NCI-H526 (cell line): ENCODE data around the gene AP4S1.
"Not testable (repeated sequence)": the region's sequence is repeated elsewhere in the genome, so short reads cannot be mapped to it uniquely, and the experiment has no call there.

Source experiments
- DNase-seq, 2 experiments: peaks; one replicate each; lab custom pipeline; 2025; lab: John Stamatoyannopoulos, UW

The AP4S1 gene

GRCh38 chr14:31025367-31026076 is at the start of gene AP4S1:
AP4S1 (plus strand) TSS chr14:31025649; CDS start chr14:31066197, 40,548 bp downstream.
- DNase-seq: peak; percentile 31 to 71

GRCh38 chr14:30977752-30978151 is 47.7 kb upstream of the AP4S1 start:
- no peak for DNase-seq

DNA sequence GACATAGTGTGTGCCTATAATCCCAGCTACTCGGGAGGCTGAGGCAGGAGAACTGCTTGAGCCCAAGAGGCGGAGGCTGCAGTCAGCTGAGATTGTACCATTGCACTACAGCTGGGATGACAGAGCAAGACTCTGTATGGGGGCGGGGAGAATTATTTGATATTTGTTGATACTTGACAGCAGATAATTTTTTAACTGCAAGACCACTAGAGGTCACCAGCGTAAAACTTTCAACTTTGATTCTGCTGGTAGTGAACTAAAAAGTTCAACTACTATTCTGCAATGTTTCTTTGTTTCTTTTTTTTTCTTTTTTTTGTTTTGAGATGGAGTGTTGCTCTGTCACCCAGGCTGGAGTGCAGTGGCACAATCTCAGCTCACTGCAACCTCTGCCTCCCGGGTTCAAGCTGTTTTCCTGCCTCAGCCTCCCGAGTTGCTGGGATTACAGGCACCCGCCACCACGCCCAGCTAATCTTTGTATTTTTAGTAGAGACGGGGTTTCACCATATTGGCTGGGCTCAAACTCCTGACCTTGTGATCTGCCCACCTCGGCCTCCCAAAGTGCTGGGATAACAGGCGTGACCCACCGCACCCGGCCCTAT is 45.2 kb upstream of the AP4S1 start:
- peak in 1 of 2 experiments; percentile 67 for DNase-seq

DNA sequence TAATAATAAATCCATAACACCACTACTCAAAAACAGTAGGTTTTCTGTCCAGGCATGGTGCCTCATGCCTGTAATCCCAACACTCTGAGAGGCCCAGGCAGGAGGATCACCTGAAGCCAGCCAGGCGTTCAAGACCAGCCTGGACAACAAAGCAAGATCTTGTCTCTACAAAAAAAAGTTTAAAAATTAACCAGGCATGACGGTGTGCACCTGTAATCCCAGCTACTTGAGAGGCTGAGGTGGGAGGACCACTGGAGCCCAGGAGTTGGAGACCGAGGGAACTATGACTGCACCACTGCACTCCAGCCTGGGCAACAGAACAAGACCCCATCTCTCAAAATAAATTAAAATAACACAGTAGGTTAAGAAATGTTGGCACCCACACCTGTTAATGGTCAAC is 44.5 kb upstream of the AP4S1 start:
- DNase-seq: no peak

DNA sequence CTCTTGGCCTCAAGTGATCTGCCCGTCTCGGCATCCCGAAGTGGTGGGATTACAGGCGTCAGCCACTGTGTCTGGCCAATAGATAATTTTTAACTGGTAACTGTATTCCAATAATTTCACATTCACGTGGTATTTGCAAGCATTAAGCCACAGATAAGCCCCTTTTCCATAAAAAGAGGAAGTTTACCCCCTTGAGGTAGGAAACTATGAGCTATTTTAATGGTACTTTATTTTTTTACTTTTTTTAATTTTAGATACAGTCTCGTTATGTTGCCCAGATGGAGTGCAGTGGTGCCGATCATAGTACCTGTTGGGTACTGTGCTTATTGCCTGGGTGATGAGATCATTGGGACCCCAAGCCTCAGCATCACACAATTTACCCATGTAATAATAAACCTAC is 42.9 kb upstream of the AP4S1 start:
- DNase-seq: no peak

DNA sequence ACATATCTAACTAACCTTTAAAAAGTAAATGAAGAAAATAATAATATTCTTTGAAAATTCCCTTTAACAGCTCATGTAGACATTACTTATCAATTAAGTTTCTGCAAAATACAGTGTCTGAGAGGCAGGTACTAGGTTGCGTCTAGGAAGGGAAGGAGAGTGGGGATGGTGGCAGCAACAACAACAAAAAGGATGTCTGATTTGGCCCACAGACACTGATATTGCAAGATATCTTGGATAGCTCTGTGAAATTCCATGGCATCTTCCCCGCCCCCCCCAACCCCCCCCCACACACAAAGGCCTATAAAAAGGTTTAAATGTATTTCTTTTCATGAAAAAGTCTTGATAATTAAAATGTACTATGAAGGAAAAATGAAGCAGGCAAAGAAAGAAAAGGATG is 41.6 kb upstream of the AP4S1 start:
- DNase-seq: no peak

DNA sequence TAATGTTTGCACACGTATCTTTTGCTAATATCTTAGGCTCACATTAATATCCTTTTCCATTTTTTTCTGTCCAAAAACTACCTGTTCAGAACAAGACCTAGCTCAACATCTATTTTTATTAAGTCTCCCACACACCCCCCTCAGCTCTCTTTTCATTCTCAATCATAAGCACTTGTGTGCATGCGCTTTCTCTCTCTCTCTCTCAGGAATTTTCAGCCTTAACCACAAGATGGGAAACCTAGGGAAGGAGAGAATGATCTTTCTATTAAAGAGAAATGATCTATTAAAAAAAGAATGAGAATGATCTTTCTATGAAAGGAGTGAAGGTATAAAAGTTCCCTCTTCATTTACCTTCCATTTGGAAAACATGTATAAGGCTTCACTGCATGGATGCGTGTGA is 39.7 kb upstream of the AP4S1 start:
- no peak for DNase-seq

- DNase-seq: no peak
Measured at GRCh38 chr14:30988509-30988908, 36.9 kb upstream of the AP4S1 start.

GRCh38 chr14:30990770-30991169 is 34.7 kb upstream of the AP4S1 start:
- no peak for DNase-seq

GRCh38 chr14:30991408-30991807 is 34.0 kb upstream of the AP4S1 start:
- DNase-seq: no peak

GRCh38 chr14:30993071-30993470 is 32.4 kb upstream of the AP4S1 start:
- no peak for DNase-seq

- DNase-seq: no peak
Measured at GRCh38 chr14:30994681-30995620, 30.5 kb upstream of the AP4S1 start.

- DNase-seq: no peak
Measured at GRCh38 chr14:30995689-30996088, 29.8 kb upstream of the AP4S1 start.

- DNase-seq: no peak
Measured at GRCh38 chr14:30996892-30997659, 28.4 kb upstream of the AP4S1 start.

DNA sequence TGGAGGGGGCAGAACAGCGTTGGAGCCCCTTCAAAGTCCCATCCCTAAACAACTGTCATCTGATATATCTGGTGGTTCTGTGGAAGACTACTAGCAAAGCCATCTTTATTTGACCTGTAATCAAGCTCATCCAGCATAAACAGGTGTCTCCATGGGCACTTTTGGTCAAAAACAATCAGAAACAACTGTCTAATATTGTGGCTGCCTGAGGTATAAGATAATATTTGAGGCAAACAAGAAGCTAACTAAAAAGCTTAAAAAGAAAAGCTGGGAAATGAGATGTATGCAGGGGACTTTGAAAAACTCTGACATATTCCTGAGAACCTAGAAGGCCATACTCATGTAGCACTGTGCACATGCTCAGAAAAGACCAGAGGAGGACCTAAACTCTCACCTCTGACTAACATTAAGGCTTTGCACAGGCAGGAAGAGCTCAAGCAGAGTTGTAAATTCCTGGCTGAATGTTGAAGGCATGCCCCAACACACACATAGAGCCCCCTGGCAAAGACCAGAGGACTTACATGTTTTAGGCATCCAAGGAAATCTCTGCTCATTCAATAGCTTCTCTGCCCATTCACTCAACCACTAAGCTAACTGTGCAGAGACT is 27.2 kb upstream of the AP4S1 start:
- no peak for DNase-seq

- no peak for DNase-seq
Measured at GRCh38 chr14:30999038-30999773, 26.2 kb upstream of the AP4S1 start.

- DNase-seq: no peak
Measured at GRCh38 chr14:31000629-31001338, 24.7 kb upstream of the AP4S1 start.

GRCh38 chr14:31001339-31001658 is 24.1 kb upstream of the AP4S1 start:
- DNase-seq: no peak

GRCh38 chr14:31003284-31003683 is 22.2 kb upstream of the AP4S1 start:
- no peak for DNase-seq

DNA sequence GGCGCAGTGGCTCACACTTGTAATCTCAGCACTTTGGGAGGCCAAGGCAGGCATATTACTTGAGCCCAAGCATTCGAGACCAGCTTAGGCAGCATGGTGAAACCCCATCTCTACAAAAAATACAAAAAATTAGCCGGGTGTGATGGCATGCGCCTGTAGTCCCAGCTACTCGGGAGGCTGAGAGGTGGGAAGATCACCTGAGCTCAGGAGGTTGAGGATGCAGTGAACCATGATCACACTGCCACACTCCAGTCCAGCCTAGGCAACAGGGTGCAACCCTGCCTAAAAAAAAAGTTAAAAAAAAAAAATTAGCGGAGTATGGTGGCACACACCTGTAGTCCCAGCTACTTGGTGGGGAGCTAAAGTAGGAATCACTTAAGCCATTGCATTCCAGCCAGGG is 21.4 kb upstream of the AP4S1 start:
- not testable (repeated sequence) for DNase-seq
